HG02970 (cell line): Measurements from ENCODE around the gene CCDC61.

Source experiments
- ATAC-seq: cut with Tn5 transposase; IDR thresholded peaks from one replicate; pipeline ENCODE4 v1.9.1; 2021; ENCODE audit warnings: mild to moderate bottlenecking, moderate library complexity, moderate number of reproducible peaks; ENCODE audit not compliant: unreplicated experiment, low FRiP score

Gene CCDC61

DNA sequence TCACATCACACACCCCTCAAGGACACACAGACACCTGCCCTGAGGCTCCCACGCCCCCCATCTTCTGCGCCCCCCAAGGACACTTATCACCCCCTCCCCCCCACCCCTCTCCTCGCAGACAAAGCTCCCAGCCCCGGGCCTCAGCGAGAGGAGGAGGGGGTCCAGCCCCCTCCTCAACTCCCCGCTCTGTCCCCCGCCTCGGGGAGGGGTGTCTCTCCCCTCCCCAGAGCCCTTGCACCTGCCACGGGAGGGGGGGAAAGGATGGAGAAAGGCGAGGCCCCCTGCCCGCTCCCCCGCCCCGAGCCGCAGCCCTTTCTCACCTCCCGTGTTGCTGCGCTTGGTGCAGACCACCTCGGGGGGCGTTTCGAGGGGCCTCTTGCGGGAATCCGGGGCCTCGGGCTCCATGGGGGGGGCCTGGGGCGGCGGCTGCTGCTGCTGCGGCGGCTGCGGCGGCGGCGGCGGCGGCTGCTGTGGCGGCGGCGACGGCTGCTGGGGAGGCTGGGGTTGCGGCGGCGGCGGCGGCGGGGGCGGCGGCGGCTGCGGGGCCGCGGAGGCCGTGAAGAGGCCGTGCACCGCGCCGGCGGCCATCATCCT, 22.2 kb upstream of the CCDC61 start:
- no peak for ATAC-seq

DNA sequence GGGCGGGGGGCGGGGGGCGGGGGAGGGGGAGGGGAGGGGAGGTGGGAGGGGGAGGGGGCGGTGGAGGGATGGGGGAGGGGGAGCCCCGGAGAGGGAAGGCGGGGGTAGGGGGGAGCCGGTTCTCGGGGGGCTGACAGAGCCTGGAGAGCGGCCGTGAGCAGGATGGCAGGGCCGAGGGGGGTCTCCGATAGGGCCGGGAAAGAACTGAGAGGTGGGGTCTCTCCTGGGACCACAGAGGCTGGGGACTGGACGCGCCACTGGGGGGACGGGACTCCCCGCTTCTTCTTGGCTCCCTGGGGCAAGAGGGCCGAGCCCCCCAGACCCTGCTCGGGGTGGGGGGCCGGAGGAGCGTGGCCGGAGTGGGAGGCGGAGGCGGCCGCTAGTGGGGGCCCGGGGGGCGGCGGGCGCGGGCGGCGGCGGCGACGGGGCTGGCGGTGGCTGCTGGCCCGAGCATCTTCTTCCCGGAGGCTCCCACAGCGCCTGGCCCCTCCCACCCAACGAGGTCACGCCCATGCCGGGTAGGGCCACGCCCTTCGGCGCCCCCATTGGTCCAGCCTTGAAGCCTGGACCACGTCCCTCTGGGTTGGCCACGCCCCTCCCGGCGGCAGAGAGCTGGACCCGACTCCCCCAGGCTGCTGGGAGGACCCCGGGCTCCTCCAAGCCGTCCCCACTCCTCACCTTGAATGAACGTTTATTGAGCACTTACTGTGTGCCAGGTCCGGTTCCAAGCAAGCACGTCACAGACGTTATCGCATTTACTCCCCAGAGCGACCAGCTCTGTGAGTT, 21.5 kb upstream of the CCDC61 start, which contains the start of gene NOVA2:
Gene NOVA2, minus strand, starts transcription at position 313 of the 786 bp plus-strand sequence. CDS start 514 bp downstream, outside the sequence.
- ATAC-seq, result no peak

GRCh38 chr19:45975306-45976070, 19.8 kb upstream of the CCDC61 start:
- no peak for ATAC-seq

GRCh38 chr19:45976178-45976577, 19.1 kb upstream of the CCDC61 start:
- no peak for ATAC-seq

- ATAC-seq, result no peak
Observed at GRCh38 chr19:45978156-45978555, 17.1 kb upstream of the CCDC61 start.

DNA sequence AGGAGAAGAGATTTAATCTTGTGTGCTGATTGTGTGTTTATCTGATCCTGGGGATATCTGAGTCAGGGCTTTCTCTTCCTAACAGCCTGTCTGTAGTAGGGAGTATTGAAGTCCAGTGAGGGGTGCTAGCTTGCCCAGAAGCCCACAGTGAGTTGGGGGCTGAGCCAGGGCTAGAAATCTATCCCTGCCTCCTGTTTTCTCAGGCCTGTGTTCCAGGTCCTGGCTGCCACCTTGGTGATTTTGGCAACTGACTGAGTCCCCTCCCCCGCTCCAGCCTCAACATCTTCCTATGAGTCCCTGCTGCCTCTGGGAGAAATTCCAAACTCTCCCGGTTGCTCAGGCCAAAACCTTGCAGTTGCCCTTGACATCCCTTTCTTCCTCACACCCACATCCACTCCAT, 13.9 kb upstream of the CCDC61 start:
- ATAC-seq, result no peak

DNA sequence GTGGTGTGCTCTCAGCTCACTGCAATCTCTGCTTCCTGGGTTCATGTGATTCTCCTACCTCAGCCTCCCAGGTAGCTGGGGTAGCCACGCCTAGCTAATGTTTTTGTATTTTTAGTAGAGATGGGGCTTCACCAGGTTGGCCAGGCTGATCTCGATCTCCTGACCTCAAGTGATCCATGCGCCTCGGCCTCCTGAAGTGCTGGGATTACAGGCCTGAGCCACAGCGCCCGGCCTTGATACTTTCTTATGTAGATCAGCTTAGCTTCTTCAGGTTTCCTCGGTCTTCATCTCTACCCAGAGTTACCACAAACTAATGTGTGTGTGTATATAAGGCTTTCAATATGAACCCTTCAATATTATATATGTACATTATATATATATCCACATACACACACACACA, 9.9 kb upstream of the CCDC61 start:
- no peak for ATAC-seq

DNA sequence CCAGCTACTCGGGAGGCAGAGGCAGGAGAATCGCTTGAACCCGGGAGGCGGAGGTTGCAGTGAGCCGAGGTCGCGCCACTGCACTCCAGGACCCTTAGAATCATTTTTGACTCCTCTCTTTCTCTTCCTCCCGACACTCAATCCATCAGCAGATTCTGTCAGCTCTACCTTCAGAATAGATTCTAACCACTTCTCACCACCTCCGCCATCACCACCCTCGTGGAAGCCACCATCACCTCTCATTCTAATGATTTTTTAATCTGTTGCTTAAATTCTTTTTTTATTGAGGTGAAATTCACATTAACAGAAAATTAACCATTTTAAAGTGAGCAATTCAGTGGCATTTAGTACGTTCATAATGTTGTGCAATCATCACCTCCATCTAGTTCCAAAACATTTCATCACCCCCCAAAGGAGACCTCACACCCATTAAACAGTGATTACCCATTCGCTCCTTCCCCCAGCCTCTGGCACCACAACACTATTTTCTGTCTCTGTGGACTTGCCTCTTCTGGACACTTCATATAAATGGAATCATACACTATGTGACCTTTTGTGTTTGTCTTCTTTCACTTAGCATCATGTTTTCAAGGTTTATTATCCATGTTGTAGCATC, 5.0 kb upstream of the CCDC61 start:
- no peak for ATAC-seq

GRCh38 chr19:45994456-45994997, 740 bp upstream of the CCDC61 start:
- ATAC-seq, result no peak

DNA sequence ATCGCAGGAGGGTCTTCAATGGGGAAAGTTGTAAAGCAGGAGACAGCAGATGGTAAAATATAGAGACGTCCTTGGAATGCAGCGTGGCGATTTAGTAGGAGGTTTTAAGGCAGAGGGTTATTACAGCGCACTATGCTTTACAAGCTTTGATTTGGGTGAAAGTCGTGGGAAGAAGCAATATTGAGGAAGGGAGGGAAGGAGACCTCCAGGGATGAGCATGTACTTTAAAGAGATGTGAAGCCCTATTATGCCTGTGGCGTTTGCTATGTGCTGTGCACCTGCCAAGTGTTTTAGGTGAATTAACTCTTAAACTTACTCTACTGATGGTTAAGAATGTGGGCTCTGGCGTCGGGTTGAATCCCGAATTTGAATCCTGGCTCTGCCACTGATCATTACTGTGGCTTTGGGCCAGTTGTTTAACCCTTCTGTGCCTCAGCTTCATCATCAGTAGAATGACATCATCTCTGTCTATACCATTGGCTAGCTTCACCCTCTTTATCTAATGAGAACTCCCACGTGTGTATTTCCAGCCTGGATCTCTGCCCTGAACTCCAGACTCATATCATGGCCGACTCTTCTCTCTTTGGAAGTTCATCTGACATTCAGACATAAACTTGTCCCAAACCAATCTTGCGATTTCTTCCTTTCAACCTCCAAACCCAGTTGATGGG, 583 bp downstream of the CCDC61 start:
- no peak for ATAC-seq

GRCh38 chr19:45996933-45997332, 1.7 kb downstream of the CCDC61 start:
- no peak for ATAC-seq

- ATAC-seq, result no peak
Observed at GRCh38 chr19:45998834-45999233, 3.6 kb downstream of the CCDC61 start.

DNA sequence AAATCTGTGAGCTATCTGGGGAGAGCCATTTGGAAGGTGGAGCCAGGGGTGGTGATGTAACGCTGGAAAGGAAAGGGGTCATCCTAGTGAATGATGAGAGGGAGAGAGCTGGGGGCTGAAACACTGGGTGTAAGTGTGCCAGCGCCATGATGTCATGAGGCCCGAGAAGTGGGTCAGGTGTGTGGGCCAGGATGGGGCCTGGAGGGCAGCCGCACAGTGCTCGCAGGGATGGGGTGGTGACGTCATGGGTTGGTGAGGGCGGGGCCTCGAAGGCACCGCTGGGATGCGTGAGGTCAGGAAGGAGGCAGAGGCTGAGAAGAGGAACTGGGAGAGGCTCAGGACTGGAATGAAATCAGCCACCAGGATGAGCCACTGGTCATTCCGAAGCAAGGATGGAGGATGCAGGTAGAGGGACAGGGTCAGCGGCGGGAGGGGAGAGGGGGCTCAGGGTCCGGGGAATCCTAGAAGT, 4.4 kb downstream of the CCDC61 start:
- no peak for ATAC-seq

- no peak for ATAC-seq
Observed at GRCh38 chr19:46000491-46001246, 5.4 kb downstream of the CCDC61 start.

DNA sequence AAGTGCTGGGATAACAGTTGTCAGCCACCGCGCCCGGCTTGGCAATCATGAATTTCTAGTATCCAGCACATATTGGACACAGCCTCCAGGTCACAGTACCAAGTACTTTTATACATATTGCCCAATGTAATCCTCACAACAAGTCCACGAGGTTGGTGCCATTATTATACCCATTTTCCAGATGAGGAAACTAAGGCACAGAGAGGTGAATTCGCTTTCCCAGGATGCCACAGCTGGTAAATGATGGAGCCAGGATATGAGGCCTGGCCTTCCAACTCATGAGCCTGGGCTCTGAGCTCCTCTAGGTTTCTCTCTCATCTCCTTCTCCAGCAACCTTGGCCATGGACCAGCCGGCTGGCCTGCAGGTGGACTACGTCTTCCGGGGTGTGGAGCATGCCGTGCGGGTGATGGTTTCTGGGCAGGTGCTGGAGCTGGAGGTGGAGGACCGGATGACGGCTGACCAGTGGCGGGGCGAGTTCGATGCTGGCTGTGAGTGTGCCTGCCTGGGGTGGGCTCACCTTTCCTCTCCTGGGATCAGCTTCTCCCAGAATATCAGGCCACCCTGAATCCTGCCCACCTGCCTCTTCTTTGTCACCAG, 7.5 kb downstream of the CCDC61 start:
- no peak for ATAC-seq

- no peak for ATAC-seq
Observed at GRCh38 chr19:46006411-46006810, 11.1 kb downstream of the CCDC61 start.

DNA sequence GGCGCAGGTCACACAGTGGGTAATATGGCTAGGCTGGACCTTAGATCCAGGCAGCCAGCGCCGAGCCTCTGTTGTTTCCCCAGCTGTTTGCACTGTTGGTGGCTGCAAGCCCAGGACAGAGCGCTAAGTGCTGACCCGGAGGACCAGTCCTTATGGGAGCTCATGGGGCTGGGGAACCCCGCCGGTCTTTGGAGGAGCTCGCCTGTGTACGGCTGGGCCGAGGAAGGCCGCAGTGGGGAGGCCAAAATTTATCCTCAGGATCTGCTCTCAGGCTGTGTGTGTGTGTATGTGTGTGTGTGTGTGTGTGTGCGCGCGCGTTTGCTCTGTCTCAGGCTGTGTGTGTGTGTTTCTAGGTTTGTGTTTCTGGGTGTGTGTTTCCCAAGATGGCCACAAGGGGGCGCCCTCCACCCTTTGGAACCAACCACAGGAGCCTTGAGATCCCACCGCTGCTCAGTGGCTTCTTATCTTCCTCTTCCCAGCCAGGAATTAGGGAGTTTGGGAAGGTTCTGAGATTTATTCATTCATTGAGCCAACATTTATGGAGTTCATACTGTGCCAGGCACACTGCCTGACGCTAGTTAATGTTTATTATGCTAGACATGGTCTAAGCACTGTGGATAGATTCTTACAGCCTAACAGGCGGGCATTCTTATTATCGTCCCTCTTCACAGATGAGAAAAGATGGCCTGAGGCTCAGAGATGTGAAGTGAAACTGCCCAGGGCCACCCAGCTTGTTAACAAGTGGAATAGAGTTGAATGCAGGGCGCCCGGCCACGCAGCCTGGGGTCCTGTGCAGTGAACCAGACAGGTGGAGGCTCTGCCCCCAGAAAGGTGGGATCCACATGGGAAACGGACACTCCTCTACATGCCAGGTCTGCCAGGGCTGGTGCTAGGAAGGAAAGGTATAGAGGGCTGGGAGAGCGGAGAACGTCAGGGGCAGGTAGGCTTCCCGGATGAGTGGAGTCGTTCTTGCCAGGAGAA, 14.6 kb downstream of the CCDC61 start:
- ATAC-seq, result no peak

- ATAC-seq, result no peak
Observed at GRCh38 chr19:46014534-46014933, 19.3 kb downstream of the CCDC61 start.
